ENCODE measurements around the gene PITPNC1. TPM values are rescaled to one million over a fixed set of nuclear protein-coding genes. Genes with fewer than 3 reads are reported as not detected.
"Not testable (repeated sequence)": the region's sequence is repeated elsewhere in the genome, so short reads cannot be mapped to it uniquely, and the experiment has no call there.

The PITPNC1 gene
- polyA plus RNA-seq, 4 donors: 19.7 to 24.3 (median 23.4) TPM

DNA sequence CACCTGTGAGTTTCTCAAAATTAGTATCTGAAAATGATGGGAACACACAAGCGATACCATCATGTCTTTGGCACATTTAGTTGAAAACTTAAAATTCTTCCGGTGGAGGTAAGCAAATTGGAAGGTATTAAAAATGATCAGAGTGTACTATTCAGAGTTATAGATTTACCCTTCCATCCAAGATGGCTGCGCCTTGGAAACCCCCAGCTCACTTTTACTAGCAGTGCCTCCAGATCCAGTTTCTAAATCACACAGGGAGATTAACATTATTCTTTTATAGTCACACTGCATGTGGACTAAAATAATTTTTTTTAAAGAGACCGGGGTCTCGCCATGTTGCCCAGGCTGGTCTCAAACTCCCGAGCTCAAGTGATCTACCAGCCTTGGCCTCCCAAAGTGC lies 15.0 kb downstream of the PITPNC1 start:
- no peak for DNase-seq (ENCODE audit: low read depth in 4 of 4, low spot score in 3 of 4)

DNA sequence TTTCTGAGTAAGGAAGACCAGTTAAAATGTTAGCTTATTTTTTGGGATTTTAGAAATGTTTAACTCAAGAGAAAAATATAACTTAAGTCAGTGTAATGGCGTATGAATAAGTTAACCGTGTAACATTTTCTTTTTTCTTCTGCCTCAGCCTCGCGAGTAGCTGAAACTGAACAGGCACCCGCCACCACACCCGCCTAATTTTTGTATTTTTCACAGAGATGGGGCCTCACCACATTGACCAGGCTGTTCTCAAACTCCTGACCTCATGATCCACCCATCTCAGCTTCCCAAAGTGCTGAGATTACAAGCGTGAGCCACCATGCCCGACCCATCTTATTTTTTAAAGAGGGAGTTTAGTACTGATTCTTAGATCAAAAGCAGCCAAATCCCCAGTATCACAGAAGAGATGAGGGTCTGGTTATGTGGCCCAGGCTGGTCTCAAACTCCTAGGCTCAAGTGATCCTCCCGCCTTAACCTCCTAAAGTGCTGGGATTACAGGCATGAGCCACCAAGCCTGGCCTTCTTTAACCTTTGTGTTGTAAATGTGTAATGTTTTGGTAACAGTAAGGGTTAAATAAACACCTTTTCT lies 16.8 kb downstream of the PITPNC1 start:
- DNase-seq (ENCODE audit: low read depth in 4 of 4, low spot score in 3 of 4): no peak

DNA sequence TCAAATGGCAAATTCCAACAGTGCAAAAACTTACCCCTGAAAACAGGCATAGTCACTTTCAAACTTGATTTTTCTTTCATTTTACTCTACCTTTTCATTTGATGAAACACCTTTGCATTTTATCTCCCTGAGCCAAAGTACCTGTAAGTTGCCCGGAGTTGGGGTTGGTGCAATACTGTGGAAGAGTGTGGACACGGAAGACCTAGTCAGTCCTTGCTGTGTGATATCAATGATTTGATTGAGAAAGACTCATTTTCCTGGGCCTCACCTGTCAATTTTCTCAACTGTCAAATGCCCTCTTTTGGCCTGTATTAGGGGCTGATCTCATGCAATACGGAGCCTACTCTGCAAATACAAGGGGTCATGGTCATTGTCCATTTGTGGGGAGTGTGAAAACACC lies 22.6 kb downstream of the PITPNC1 start:
- DNase-seq (ENCODE audit: low read depth in 4 of 4, low spot score in 3 of 4): no peak

DNA sequence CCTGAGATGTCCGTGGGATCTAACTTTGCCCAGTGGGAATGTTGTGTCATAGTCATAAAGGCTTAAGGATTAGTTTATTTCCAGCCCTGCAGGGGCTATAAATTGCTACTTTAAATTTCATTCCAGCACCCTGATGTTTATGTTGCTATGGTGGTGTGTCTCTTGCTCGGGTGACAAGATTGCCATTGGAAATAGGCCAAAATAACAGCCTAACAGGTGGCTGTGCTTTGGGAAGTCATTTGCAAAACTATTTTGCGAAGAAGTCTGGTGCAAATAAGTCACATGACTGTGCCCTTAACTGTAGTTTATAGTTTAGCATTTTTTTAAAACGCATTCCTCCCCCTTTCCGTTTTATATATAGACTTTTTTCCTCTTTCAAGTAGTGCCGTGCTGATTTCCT lies 23.1 kb downstream of the PITPNC1 start:
- no peak for DNase-seq (ENCODE audit: low read depth in 4 of 4, low spot score in 3 of 4)

DNA sequence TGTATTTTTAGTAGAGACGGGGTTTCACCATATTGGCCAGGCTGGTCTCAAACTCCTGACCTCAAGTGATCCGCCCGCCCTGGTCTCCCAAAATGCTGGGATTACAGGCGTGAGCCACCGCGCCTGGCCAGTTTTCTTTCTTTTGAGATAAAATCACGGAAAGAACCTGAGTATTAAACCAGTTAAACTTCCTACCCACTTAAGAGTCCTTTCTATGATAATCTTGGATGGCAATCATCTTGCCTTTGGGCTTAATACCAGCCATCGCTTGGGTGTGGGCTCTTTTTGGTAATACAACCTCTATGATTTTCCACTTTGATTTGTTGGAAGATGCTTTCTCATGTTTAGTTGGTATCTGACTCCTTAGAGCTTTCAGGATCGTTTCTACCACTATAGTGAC lies 24.0 kb downstream of the PITPNC1 start:
- DNase-seq (ENCODE audit: low read depth in 4 of 4, low spot score in 3 of 4): no peak

DNA sequence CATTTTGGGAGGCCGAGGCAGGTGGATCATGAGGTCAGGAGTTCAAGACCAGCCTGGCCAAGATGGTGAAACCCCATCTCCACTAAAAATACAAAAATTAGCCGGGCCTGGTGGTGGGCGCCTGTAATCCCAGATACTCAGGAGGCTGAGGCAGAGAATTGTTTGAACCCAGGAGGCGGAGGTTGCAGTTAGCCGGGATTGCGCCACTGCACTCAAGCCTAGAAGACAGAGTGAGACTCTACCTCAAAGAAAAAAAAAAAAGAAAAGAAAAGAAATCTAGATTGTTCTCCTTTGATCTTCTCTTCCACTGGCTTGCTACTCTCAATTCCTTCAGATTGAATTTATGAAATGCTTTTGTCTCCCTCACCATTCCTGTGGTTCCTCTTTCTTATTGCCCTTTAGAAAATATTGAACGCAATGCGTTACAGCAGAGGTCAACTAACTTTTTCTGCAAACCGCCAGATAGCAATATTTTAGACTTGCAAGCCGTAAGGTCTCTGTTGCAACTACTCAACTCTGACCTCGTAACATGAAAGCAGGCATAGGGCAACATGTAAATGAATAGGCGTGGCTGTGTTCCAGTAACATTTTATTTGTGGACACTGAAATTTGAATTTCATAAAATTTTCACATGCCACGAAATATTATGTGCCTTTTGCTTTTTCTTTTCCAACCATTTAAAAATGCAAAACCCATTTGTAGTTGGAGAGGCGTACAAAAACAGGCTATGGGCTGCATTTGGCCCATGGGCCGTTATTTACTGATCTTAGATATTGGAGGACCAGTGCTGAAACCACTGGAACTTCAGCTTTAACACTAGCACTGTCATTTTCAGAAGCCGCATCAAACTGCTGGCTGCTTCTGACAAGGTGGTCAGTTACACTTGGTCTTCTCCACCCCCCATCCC lies 24.8 kb downstream of the PITPNC1 start:
- DNase-seq (ENCODE audit: low read depth in 4 of 4, low spot score in 3 of 4): no peak

DNA sequence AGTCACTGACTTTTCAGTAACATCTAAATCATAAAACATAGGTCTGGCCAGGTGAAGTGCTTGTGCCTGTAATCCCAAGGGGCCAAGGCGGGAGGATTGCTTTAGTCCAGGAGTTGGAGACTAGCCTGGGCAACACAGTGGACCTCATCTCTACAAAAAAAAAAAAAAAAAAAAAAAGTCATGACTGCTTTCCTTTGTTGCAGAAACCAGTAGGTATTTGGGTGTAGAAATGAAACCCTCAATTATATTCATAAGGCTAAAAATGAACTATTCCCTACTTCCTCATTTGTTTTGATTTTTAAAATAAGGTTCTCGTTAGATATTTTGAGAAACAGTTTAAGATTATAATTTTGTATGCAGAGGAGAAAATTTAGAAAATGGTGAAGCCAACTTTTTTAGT lies 26.0 kb downstream of the PITPNC1 start:
- DNase-seq (ENCODE audit: low read depth in 4 of 4, low spot score in 3 of 4): no peak

DNA sequence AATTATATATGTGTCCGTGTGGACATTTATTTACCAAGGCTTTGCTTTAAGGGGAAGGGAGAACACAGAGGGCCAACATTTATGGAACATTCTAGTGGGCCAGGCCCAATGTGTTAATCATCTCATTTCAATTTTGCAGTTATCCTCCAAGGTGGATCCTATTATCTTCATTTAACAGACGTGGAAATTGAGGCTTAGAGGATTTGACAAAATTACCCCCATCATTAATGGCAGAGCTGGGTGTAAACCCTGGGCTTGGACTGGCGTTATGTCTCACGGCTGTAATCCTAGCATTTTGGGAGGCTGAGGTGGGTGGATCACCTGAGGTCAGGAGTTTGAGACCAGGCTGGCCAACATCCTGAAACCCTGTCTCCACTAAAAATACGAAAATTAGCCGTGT lies 26.4 kb downstream of the PITPNC1 start:
- no peak for DNase-seq (ENCODE audit: low read depth in 4 of 4, low spot score in 3 of 4)

DNA sequence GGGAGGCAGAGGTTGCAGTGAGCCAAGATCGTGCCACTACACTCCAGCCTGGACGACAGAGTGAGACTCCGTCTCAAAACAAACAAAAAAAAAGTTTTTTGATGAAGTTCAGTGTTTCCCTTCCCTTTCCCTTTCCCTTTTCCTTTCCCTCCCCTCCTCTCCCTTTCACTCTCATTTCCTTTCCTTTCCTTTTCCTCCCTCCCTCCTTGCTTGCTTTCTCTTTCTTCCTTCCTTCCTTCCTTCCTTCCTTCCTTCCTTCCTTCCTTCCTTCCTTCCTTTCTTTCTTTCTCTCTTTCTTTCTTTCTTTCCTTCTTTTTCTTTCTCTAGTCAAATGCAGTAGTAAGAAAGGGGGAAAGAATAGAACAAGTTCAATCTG lies 31.4 kb downstream of the PITPNC1 start:
- DNase-seq (ENCODE audit: low read depth in 4 of 4, low spot score in 3 of 4): not testable (repeated sequence)

DNA sequence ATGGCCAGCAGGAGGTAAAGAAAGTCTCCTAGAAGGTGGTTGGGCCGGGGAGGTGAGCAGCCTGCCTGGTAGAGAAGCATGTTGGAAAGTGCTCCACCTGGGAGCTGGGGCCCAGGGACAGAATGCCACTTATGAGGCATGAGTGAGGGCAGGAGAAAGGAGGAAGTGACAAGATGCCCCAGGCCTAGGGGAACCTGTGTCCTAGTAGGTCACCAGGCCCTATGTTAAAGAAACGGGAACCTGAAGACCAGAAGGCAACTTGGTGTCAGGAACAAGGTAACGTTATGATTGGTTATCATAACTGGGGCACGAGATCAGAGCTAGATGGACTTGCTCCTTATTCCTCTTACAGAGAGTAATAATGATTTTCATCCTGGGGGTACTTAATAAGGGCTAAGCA lies 34.3 kb downstream of the PITPNC1 start:
- DNase-seq (ENCODE audit: low read depth in 4 of 4, low spot score in 3 of 4): no peak

DNA sequence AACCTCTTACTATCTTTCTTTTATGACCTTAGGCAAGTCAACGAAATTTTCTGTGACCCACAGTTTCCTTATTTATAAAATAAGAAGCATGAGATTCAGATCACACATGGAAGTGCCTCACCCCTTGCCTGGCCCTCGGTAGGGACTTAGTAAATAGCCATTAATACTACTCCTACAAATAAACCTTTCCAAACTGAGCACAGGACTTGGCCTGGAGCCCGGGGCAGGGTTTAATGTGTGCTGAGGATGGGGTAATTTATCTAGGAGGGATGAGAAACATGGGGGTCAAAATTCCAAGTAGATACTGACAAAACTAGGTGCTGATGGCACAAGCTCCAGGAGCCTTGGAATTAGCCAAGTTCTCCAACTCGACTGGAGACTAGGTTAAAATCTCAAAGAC lies 35.0 kb downstream of the PITPNC1 start:
- DNase-seq (ENCODE audit: low read depth in 4 of 4, low spot score in 3 of 4): no peak

DNA sequence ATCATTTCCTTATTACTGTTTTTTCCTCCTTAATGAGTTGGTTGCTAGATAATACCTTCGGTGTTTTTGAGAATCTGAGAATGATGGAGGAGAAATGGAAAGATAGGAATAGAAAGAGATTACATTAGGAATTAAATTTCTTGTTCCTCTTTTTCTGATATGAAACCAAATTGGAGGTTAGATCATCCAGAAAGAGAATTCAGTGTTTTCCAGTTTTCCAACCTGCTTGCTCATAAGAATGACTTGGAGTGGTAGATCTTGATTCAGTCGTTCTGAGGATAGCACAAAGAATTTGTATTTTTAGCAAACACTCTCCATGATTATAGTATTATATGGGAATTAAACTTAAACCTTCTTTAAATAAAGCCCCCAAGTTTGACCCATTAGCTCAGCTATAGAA lies 35.9 kb downstream of the PITPNC1 start:
- no peak for DNase-seq (ENCODE audit: low read depth in 4 of 4, low spot score in 3 of 4)

DNA sequence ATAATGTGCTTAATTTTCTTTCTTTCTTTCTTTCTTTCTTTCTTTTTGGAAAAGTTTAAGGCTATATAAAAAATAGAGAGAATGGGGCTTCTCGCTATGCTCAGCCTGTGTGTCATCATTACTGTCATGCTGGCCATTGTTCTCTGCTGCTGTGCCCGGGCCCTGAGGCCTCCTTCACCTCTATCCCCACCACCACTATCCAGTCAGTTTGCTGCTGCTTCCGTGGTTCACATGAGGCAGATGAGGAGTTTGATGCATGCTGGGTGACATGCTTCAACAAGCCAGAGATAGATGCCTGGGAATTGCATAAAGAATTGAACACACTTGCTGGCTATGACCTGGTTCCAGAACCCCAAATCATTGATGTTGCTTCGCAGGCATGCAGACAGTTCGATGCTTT lies 36.3 kb downstream of the PITPNC1 start:
- DNase-seq (ENCODE audit: low read depth in 4 of 4, low spot score in 3 of 4): no peak

DNA sequence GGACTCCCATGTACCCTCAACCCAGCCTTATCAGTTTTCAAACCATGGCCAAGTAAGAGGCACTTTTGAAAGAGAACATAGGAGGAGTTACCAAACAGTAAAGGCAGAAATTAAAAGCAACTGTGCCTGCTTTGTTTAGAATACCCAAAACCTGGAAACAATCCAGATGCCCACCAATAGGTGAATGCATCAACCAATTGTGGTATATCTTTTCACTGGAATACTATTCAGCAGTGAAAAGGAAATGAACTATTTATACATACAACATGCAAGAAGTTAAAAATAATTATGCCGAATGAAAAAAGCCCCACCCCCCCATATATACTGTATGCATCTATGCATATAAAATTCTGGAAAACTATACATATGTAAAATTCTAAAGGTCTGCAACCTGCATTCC lies 37.0 kb downstream of the PITPNC1 start:
- no peak for DNase-seq (ENCODE audit: low read depth in 4 of 4, low spot score in 3 of 4)

DNA sequence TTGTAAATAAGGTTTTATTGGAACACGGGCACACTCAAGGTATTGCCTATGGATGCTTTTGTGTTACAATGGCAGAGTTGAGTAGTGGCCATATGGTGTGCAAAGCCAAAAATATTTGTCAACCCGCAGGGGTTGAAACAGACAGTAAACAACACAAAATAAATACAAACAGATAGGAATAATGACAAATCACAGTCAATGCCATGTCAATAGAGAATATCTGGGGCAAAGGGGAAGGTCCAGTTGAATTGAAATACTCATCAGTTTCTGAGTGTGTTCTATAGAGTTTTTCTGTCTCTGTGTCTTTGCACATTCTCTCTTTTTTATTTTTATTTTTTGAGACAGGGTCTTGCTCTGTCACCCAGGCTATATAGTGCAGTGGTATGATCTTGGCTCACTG lies 37.5 kb downstream of the PITPNC1 start:
- no peak for DNase-seq (ENCODE audit: low read depth in 4 of 4, low spot score in 3 of 4)

DNA sequence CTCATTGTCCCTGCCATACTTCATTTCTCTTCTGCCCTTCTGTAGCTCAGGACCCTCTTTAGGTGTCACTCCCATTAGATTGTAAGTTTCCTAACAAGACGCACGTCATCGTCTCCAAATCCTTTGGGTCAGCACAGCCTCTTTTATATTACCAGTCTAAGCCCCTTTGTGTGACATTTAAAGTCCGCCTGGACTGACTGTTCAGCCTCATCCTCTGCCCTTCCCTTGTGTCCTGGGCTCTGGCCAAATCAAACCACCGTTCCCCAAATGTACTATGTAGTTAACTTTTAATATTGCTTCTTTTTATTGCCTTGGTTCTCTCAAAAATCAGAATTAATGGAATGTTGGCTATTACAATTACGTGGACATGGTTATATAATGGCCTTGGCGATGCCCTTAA lies 38.2 kb downstream of the PITPNC1 start:
- DNase-seq (ENCODE audit: low read depth in 4 of 4, low spot score in 3 of 4): no peak

DNA sequence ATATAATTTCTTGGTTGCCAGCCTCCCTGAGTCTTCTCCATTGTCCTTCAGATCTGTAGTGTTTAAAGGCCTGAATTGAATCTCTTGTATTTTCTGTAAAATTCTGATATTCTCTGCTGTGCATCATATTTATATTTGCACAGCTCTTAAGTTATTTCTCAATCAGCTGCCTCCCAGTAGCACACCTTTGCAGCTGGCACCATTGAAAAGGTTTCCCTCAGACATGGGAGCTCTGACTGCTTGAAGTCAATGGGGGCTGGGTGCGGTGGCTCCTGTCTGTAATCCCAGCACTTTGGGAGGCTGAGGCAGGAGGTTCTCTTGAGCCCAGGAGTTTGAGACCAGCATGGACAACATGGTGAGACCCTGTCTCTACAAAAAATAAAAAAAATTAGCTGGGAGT lies 40.4 kb downstream of the PITPNC1 start:
- no peak for DNase-seq (ENCODE audit: low read depth in 4 of 4, low spot score in 3 of 4)

DNA sequence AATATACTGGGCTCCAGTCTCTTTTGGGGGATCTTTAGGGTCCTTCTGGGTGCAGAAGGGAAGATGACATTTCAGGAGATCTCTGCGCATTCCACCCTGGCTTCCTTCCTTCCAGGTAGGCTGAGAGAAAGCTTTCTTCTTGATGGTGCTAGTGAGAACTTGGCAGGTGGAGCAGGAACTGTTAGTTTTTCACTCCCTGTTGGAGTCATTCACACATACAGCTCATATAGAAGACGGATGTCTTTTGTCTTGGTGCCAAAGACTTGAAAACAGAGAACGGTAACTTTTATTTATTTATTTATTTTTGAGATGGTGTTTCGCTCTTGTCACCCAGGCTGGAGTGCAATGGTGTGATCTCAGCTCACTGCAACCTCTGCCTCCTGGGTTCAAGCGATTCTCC lies 43.9 kb downstream of the PITPNC1 start:
- no peak for DNase-seq (ENCODE audit: low read depth in 4 of 4, low spot score in 3 of 4)

DNA sequence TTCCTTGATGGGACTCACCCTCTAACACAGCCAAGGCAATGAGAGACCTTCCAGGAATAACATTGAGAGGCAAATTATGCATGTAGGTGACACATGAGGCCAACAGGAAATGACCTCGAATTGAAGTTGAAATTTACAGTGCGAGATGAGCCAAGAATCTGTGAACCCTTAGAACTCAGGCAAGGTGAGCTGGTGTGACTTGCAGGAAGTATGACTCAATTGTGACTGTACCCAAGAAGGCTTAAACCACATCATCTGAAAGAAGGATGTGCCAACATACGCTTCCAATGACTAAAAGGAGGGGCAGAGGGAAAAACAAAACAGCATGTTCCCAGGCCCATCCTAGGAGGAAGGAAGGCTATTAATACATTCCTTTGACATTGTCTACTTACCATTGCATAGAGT lies 44.8 kb downstream of the PITPNC1 start:
- DNase-seq (ENCODE audit: low read depth in 4 of 4, low spot score in 3 of 4): no peak

DNA sequence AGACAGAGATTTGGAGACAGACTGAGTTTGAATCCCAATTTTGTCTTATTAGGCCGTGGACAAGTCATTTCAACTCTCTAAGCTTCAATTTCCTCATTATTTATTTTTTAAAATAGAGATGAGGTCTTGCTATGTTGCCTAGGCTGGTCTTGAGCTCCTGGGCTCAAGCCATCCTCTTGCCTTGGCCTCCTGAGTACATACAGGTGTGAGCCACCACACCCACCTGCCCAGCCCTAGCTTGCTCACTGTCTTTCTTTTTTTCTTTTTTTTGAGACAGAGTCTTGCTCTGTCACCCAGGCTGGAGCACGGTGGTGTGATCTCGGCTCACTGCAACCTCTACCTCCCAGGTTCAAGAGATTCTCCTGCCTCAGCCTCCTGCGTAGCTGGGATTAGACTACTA lies 45.2 kb downstream of the PITPNC1 start:
- not testable (repeated sequence) for DNase-seq (ENCODE audit: low read depth in 4 of 4, low spot score in 3 of 4)

DNA sequence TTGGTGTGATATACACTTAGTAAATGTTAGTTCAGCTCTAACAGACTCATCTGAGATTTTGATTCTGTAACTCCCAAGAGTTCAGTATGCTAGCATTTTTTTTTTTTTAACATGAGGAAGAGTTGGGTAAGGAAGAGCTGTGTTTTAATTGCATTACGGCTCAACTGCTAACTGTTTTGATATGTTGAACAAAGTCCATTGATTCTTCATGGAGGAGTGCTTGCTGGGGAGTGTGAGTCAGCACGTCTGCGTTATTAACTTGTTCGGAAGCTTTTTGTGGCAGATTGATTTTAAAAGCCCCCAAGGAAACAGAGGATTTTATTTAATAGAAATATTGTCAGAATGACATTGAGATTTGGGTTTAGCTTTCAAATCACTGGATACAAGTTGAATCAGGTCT lies 45.8 kb downstream of the PITPNC1 start:
- no peak for DNase-seq (ENCODE audit: low read depth in 4 of 4, low spot score in 3 of 4)

DNA sequence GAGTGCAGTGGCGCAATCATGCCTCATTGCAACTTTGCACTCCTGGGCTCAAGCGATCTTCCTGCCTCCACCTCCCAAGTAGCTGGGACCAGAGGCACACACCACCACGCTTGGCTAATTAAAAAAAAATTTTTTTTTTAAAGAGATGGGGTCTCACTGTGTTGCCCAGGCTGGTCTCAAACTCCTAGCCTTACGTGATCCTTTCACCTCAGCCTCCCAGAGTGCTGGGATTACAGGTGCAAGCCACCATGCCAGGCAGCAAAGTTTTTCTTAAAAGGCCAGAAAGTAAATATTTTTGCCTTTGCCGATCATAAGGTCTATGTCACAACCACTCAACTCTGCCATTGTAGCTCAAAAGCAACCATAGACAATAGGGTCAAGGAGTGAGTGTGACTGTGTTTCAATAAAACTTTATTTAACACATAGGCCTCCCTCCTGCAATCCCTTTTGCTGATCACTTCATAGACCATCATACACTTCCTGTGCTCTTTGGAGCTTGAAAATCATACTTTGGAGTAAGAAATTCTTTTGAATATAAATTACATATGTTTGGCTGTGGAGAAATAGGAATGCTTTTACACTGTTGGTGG lies 48.6 kb downstream of the PITPNC1 start:
- DNase-seq (ENCODE audit: low read depth in 4 of 4, low spot score in 3 of 4): no peak

Data from right renal pelvis (tissue), 4 donors.